Fibroblast of skin of back (primary cell): ENCODE data around the gene RNF34. TPM values are rescaled to one million over a fixed set of nuclear protein-coding genes. Genes with fewer than 3 reads are reported as not detected.
"Not testable (repeated sequence)": the region's sequence is repeated elsewhere in the genome, so short reads cannot be mapped to it uniquely, and the experiment has no call there.

Experiments used
- DNase-seq: peaks from one replicate; pipeline ENCODE4 v3.0.0-alpha.2; 2013
- polyA plus RNA-seq, 2 experiments: library from polyadenylated mRNA; unstranded; fragments of 120-200 nt; gene quantifications; one replicate each; pipeline ENCODE4 v1.2.1, GENCODE V29; 2013; ENCODE audit not compliant: insufficient read length in 2 of 2

RNF34 gene
- polyA plus RNA-seq (2013, experiment 1 of 2; ENCODE audit: insufficient read length): 33.7 TPM
- polyA plus RNA-seq (2013, experiment 2 of 2; ENCODE audit: insufficient read length): 24.9 TPM

DNA sequence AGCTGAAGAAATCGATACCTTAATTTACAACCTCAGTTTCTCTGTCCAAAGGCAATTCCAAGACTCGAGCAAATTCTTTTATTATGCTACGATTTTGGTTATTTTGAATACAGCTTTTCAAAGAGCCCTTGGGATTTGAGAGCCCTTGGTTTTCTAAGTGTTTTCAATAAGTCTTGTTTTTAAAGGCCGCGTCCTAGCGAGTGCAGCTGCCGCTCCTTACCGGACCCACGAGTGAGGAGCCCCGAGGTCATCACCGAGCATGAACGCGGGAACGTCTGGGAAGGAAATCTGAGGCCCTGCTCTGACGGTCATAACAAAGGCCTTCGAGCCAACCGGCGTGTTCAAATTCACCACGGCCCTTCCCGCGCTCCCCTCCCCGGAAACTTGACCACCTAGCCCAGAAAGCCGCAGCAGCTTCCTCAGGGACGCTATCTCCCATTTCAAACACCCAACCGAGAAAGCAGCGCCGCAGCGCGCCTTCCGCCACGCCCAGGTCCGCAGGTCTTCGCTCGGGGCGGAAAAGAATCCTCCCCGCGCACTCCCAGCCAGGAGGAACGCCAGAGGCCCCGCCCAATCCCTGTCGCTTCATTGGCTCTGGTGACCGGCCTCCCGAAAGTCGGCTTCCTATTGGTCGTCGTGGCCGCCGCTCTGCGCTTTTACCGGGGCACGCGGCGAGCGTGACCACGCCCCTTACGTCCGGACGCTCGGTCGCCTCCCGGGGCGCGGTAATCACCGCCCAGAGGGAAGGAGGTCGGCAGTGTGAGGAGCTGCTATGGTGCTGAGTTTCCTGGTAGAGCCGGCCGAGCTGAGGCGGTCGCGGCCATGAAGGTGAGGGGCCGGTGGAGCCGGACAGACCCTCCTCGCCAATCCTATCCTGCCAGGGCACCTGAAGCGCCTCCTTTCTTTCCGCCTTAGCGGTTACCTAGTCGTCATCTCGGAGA is at the start of gene RNF34:
TSS of gene RNF34 (plus strand) at position 728 of the 941 bp plus-strand sequence. CDS start at position 823, 95 bp downstream.
- DNase-seq: peak; percentile 99

- DNase-seq: peak; percentile 100
These were observed 47.9 kb upstream of the RNF34 start, which contains the start of gene ANAPC5 for GRCh38 chr12:121351820-121352681. ANAPC5 (minus strand) TSS chr12:121352411; CDS start chr12:121352340, 71 bp downstream.

DNA sequence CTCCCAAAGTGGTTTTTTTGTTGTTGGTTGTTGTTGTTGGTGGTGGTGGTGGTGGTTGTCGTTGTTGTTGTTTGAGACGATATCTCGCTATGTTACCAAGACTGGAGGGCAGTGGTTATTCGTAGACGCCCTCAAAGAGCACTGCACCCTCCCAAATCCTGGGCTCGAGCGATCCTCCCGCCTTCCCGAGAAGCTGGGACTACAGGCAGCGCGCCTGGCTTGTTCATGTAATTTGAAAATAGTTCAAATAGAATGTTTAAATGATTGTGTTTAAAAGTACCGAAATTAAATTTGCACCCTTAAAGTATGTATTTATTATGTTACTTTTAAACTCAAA is 47.3 kb upstream of the RNF34 start:
- no peak for DNase-seq

GRCh38 chr12:121355818-121356217 is 44.1 kb upstream of the RNF34 start:
- no peak for DNase-seq

DNA sequence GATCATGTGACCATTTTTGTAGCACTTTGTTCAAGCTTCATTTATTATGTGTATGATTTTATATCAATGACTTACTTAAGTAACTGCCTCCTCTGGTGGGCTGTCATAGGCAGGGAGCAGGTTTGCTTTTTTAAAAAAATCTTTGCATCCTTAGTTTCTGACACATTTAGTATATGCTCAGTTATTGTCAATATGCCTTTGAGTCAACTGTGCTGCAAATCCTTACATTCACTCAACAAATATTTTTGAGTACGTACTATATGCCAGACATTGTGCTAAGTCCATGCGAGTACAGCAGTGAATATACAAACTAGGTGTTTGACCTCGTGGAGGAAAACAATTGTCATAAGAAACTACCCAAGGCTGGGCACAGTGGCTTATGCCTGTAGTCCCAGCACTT is 43.3 kb upstream of the RNF34 start:
- DNase-seq: no peak

GRCh38 chr12:121357331-121357730 is 42.6 kb upstream of the RNF34 start:
- DNase-seq: no peak

DNA sequence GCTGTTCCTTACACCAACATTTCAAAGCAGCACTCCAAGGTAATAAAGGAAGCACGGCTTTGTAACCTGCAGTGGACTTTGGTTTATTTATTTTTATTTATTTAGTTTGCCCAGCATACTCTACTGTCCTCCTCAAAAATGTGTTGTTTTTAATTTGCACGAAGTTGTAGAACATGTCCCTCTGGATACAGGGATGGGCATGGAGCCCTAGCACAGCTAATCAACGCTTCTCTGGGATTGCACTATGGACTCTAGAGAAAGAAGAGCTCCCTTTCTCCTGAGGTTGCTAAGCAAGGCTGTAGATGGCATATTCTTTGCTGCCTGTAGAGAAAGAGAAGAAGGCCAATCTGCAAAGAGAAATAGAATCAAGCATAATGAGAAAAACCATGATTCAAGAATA is 41.8 kb upstream of the RNF34 start:
- DNase-seq: no peak

- peak; percentile 87 for DNase-seq
These were observed 35.2 kb upstream of the RNF34 start for GRCh38 chr12:121364683-121365121.

DNA sequence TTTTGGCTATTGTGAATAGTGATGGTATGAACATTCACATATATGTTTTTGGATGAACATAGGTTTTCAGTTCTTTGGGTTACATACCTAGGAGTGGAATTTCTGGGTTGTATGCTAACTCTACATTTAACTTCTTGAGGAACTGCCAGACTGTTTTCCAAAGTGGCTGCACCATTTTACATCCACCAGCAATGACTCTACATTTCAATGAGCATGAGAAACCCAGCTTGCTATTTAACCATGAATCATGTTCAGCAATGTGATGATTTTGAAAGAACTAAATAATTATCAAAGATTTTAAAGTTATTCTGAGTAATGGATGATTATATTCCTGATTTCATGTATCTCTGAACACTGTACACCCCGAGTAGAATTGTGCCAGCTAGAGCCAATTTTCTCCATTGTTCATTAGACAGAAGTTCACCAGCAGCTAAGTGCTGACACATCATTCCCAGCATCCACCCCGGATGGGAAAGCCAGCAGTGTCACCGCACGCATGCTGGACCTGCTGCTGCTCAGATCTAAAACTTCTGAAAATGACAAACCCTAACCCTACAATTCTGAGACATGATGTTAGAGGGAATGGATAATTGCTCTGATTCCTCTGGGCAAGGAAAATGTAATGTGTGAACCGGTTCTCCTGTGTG is 34.4 kb upstream of the RNF34 start:
- DNase-seq: peak; percentile 48

DNA sequence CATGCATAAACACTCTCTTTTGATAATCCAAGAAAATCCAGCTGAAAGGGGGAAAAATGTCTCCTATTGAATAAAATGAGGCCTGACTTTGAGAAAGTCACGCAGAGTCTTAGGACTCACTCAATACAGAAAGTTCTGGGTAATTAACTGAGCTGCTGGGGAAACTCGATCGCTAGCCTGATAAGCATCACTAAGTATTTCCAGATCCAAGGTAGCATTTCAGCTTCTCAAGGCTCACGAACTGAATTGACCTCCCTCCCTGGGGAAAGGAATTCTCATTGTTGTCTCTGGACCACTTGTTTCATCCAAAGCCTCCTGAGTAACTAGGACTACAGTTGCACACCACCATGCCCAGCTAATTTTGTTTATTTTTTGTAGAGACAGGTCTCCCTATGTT is 33.9 kb upstream of the RNF34 start:
- no peak for DNase-seq

DNA sequence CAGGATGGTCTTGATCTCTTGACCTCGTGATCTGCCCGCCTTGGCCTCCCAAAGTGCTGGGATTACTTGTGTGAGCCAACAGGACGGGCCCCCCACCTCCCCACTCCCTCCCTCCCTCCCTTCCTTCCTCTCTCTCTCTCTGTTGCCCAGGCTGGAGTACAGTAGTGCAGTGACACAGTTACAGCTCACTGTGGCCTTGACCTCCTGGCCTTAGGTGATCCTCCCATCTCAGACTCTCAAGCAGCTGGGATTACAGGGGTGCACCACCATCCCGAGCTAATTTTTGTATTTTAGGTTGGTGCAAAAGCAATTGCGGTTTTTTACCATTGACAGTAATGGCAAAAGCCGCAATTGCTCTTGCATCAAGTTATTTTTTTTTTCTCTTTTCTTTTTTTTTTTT is 28.5 kb upstream of the RNF34 start:
- DNase-seq: no peak

- no peak for DNase-seq
These were observed 26.2 kb upstream of the RNF34 start for GRCh38 chr12:121373755-121374154.

DNA sequence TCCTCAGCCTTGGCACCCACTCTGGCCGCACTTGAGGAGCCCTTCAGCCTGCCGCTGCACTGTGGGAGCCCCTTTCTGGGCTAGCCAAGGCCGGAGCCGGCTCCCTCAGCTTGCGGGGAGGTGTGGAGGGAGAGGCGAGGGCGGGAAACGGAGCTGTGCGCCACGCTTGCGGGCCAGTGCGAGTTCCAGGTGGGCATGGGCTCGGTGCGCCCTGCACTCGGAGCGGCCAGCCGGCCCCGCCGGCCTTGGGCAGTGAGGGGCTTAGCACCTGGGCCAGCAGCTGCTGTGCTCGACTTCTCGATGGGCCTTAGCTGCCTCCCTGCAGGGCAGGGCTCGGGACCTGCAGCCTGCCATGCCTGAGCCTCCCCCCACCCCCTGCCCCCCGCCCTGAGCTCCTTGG is 25.6 kb upstream of the RNF34 start:
- not testable (repeated sequence) for DNase-seq

DNA sequence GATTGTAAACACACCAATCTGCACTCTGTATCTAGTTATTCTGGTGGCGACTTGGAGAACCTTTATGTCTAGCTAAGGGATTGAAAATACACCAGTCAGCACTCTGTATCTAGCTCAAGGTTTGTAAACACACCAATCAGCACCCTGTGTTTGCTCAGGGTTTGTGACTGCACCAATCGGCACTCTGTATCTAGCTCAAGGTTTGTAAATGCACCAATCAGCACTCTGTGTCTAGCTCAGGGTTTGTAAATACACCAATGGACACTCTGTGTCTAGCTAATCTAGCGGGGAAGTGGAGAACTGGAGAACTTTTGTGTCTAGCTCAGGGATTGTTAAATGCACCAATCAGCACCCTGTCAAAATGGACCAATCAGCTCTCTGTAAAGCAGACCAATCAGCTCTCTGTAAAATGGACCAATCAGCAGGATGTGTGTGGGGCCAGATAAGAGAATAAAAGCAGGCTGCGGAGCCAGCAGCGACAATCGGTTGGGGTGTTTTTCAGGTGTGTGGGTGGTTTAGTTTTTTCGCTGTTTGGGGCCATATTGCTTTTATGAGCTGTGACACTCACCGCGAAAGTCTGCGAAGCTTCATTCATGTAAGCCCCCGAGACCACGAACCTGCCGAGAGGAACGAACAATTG is 24.9 kb upstream of the RNF34 start:
- not testable (repeated sequence) for DNase-seq

GRCh38 chr12:121376754-121377697 is 22.9 kb upstream of the RNF34 start:
- no peak for DNase-seq

GRCh38 chr12:121378736-121379135 is 21.2 kb upstream of the RNF34 start:
- DNase-seq: no peak

- DNase-seq: no peak
These were observed 20.0 kb upstream of the RNF34 start for GRCh38 chr12:121379945-121380344.

- DNase-seq: no peak
These were observed 16.3 kb upstream of the RNF34 start for GRCh38 chr12:121383601-121384021.

DNA sequence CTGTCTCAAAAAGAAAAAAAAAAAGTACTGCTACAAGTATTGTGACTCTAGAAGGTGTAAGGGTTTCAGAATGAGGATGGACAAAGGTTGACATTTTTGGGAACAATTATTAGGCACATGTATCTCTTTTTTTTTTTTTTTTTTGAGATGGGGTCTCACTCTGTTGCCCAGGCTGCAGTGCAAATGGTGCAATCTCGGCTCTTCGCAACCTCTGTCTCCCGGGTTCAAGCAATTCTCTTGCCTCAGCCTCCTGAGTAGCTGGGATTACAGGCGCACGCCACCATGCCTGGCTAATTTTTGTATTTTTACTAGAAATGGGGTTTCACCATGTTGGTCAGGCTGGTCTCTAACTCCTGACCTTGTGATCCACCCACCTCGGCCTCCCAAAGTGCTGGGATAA is 15.0 kb upstream of the RNF34 start:
- DNase-seq: not testable (repeated sequence)

DNA sequence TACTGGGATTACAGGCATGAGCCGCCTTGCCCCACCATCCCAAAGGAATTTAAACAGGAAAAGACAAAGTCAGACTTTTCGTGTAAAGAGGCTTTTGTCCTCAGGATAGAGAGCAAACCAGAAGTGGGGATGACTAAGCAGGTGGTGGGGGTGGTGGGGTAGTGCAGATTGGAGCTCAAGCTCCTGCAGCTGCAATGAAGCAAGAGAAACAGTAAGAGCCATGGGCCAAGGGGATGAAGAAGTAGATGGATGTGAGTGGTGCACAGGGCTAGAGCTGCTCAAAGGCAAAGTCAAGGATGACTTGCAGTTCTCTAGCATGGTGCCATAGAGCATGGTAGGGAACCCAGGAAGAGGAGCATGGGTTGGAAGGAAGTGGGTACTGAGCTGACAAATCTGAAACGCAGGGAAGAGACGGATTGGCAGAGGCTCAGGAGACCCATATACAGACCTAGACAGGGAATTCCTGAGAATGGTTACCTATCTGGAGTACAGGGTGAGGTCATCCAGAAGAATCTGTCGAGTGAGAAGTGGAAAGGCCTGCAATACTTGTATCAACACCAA is 11.4 kb upstream of the RNF34 start:
- DNase-seq: peak; percentile 73
